GM12878 (cell line): ENCODE data around the gene TRAF7. TPM values are rescaled to one million over a fixed set of nuclear protein-coding genes. Genes with fewer than 3 reads are reported as not detected.
A peak's percentile ranks its signal among the peaks of the same experiment; 100 is the strongest.

ENCODE experiments used
- ASH2L ChIP-seq: fragments of 300-600, 200-600 bp; sonication (generic); IDR thresholded peaks from 2 replicates; pipeline ENCODE4 v1.6.1; 2017; ENCODE audit warnings: low read depth, mild to moderate bottlenecking, borderline replicate concordance
- CHD2 ChIP-seq: IDR thresholded peaks from 2 replicates; pipeline ENCODE4 v1.6.1; 2011; ENCODE audit warnings: low read depth, low read length, improper control_type of control experiment, borderline replicate concordance
- DPF2 ChIP-seq: fragments of 450-650 bp; IDR thresholded peaks from 2 replicates; pipeline ENCODE4 v1.6.1; 2017; ENCODE audit warnings: mild to moderate bottlenecking
- E4F1 ChIP-seq: fragments of 450-650 bp; IDR thresholded peaks from 2 replicates; pipeline ENCODE4 v1.6.1; 2018; ENCODE audit warnings: borderline replicate concordance, mild to moderate bottlenecking; ENCODE audit not compliant: partially characterized antibody
- FOS ChIP-seq: IDR thresholded peaks from 3 replicates; pipeline ENCODE4 v1.6.1; 2011; ENCODE audit warnings: borderline replicate concordance; ENCODE audit not compliant: insufficient read length; ENCODE audit errors: extremely low read depth
- HDGF ChIP-seq: fragments of 450-650 bp; IDR thresholded peaks from 2 replicates; pipeline ENCODE4 v1.6.1; 2016; ENCODE audit warnings: antibody characterized with exemption
- IKZF1 ChIP-seq: fragments of 450-650 bp; conservative IDR thresholded peaks from 2 replicates; pipeline ENCODE4 v1.6.1; 2017; ENCODE audit warnings: antibody characterized with exemption, mild to moderate bottlenecking
- IRF4 ChIP-seq: IDR thresholded peaks from 2 replicates; pipeline ENCODE4 v1.6.1; 2011; ENCODE audit warnings: low read depth, low read length
- KLF5 ChIP-seq: fragments of 450-650 bp; IDR thresholded peaks from 2 replicates; pipeline ENCODE4 v1.6.1; 2014; ENCODE audit warnings: mild to moderate bottlenecking; ENCODE audit not compliant: partially characterized antibody
- MEF2A ChIP-seq: IDR thresholded peaks from 2 replicates; pipeline ENCODE4 v1.6.1; 2011; ENCODE audit warnings: low read depth, mild to moderate bottlenecking, low read length, moderate library complexity; ENCODE audit not compliant: insufficient read depth
- NFYB ChIP-seq: IDR thresholded peaks from 2 replicates; pipeline ENCODE4 v1.6.1; 2011; ENCODE audit warnings: low read depth, mild to moderate bottlenecking, low read length, improper control_type of control experiment, moderate library complexity; ENCODE audit not compliant: insufficient read depth
- PAX5 ChIP-seq: IDR thresholded peaks from 2 replicates; pipeline ENCODE4 v1.6.1; 2011; ENCODE audit warnings: low read depth, low read length, borderline replicate concordance
- PBX3 ChIP-seq: IDR thresholded peaks from 2 replicates; pipeline ENCODE4 v1.6.1; 2011; ENCODE audit warnings: mild to moderate bottlenecking, low read depth, low read length, moderate library complexity; ENCODE audit not compliant: insufficient replicate concordance
- PKNOX1 ChIP-seq: fragments of 450-650 bp; IDR thresholded peaks from 2 replicates; pipeline ENCODE4 v1.6.1; 2016; ENCODE audit warnings: mild to moderate bottlenecking
- RCOR1 ChIP-seq: conservative IDR thresholded peaks from 2 replicates; pipeline ENCODE4 v1.6.1; 2012; ENCODE audit warnings: low read depth, low read length, improper control_type of control experiment
- SKIL ChIP-seq: fragments of 450-650 bp; IDR thresholded peaks from 2 replicates; pipeline ENCODE4 v1.6.1; 2017; ENCODE audit warnings: mild to moderate bottlenecking, low read depth, inconsistent platforms; ENCODE audit not compliant: poor library complexity, severe bottlenecking
- SMAD5 ChIP-seq: IDR thresholded peaks from 2 replicates; pipeline ENCODE4 v1.6.1; 2016; ENCODE audit warnings: antibody characterized with exemption, low read depth
- SP1 ChIP-seq: IDR thresholded peaks from one replicate; pipeline ENCODE4 v1.6.1; 2011; ENCODE audit warnings: low read depth, low read length
- SPI1 ChIP-seq: IDR thresholded peaks from 2 replicates; pipeline ENCODE4 v1.6.1; 2011; ENCODE audit warnings: low read depth, mild to moderate bottlenecking, low read length, moderate library complexity, borderline replicate concordance; ENCODE audit not compliant: insufficient read depth
- SREBF2 ChIP-seq: IDR thresholded peaks from 2 replicates; pipeline ENCODE4 v1.6.1; 2012; ENCODE audit warnings: mild to moderate bottlenecking, low read length
- YBX1 ChIP-seq: fragments of 450-650 bp; IDR thresholded peaks from 2 replicates; pipeline ENCODE4 v1.6.1; 2016; ENCODE audit warnings: antibody characterized with exemption
- ZBTB33 ChIP-seq: fragments of 450-650 bp; IDR thresholded peaks from 2 replicates; pipeline ENCODE4 v1.6.1; 2017; ENCODE audit warnings: mild to moderate bottlenecking
- polyA plus RNA-seq, 11 experiments: library from polyadenylated mRNA; depleted of rRNA in 4 of 11; unstranded in 6 of 11; stranded (reverse) in 5 of 11; fragments of >200 nt; fragmentation: Nextera tagmentation in 4 of 11; fragmentation: Illumina TruSeq in 1 of 11; extraction: Ambion mirVana in 4 of 11; extraction: Trizol in 1 of 11; gene quantifications; 1 replicate in 1 of 11; 2 replicates in 10 of 11; pipeline versions ENCODE4 v1.2.1 to v1.2.3, GENCODE V29; 2011 to 2016; ENCODE audit warnings: inconsistent platforms in 2 of 11, missing spikeins in 2 of 11, low read depth in 1 of 11
- total RNA-seq, 4 experiments: library from RNA; depleted of rRNA in 3 of 4; stranded (reverse); fragments of >200 nt in 3 of 4; fragmentation: Illumina TruSeq in 1 of 4; extraction: Trizol in 1 of 4; gene quantifications; 2 replicates each; pipeline versions ENCODE4 v1.2.1 to v1.2.3, GENCODE V29; 2013 to 2021
- TF ChIP-seq, protein P1 (sequence below): IDR thresholded peaks from 2 replicates; pipeline ENCODE4 v1.6.1; 2011; ENCODE audit warnings: borderline replicate concordance, low read depth, mild to moderate bottlenecking, moderate library complexity, mixed read lengths, low read length; ENCODE audit not compliant: insufficient read depth; ENCODE audit errors: extremely low read length

Gene TRAF7
- total and polyA plus RNA-seq, 10 of the 15 experiments (the other 5 are each of a cell fraction or from before 2014, with no cell fraction given): 0.61 to 87.0 (median 30.0) TPM

DNA sequence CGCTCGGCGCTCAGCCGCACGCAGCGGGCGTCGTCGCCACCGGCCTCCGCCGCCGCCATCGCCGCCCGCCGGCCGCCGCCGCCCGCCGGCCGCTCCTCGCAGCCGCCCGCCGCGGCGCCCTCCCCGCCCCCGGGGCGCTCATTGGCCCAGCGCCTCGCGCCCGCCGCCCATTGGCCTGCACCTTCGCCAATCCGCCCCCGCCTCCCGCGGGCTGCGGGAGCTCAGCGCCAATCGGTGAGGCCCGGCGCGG is 59.1 kb downstream of the TRAF7 start, which contains the start of gene PGP (continued):
- TF ChIP-seq, protein P1, sequence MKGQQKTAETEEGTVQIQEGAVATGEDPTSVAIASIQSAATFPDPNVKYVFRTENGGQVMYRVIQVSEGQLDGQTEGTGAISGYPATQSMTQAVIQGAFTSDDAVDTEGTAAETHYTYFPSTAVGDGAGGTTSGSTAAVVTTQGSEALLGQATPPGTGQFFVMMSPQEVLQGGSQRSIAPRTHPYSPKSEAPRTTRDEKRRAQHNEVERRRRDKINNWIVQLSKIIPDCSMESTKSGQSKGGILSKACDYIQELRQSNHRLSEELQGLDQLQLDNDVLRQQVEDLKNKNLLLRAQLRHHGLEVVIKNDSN: no peak
- TF ChIP-seq ZBTB33 (no peak), FOS (peak; percentile 96), PBX3 (peak; percentile 92), RCOR1 (no peak), YBX1 (no peak), IKZF1 (no peak), MEF2A (no peak), HDGF (no peak), SP1 (peak; percentile 100), SKIL (no peak), DPF2 (no peak), PKNOX1 (no peak), SMAD5 (no peak), PAX5 (no peak), IRF4 (no peak), SPI1 (no peak), ASH2L (no peak), SREBF2 (no peak), E4F1 (no peak), CHD2 (peak; percentile 95; the same call in 1 of the 2 replicates), KLF5 (no peak), NFYB (peak; percentile 95; the same call in 1 of the 2 replicates)
